H1 (cell line): Measurements from ENCODE around the gene NOS3. TPM values are rescaled to one million over a fixed set of nuclear protein-coding genes. Genes with fewer than 3 reads are reported as not detected.

Experiments
- CTCF ChIA-PET: fragments of 300-600 bp; sonication (Branson Sonifier 250); formaldehyde crosslinking; loops from one replicate; lab custom pipeline; 2021; ENCODE audit not compliant: partially characterized antibody; lab: Charles Lee
- POLR2A ChIA-PET: fragments of 300-600 bp; sonication (Branson Sonifier 250); formaldehyde crosslinking; loops from one replicate; lab custom pipeline; 2021; ENCODE audit warnings: inconsistent platforms; ENCODE audit not compliant: partially characterized antibody; lab: Charles Lee
- DNase-seq, 2 experiments: peaks; one replicate each; pipeline versions ENCODE4 v3.0.0 to v3.0.0-alpha.2; 2010 to 2022; ENCODE audit warnings: low spot score in 2 of 2, low read depth in 1 of 2, mixed read lengths in 1 of 2
- FAIRE-seq: peaks from 2 replicates; lab custom pipeline; 2011; peaks lifted over from hg19 to GRCh38; lab: Jason Lieb, UNC
- H2AFZ ChIP-seq: 2 replicates; pipeline ENCODE4 v1.8.1; 2012; ENCODE audit warnings: low read length, inconsistent platforms
- H2AK5ac ChIP-seq: 2 replicates; pipeline ENCODE4 v1.6.1; 2013; ENCODE audit warnings: low read depth, low read length
- H2BK120ac ChIP-seq: replicated peaks from 2 replicates; pipeline ENCODE3; 2013; ENCODE audit warnings: low read depth, low read length, inconsistent platforms
- H2BK12ac ChIP-seq: 2 replicates; pipeline ENCODE4 v1.6.1; 2013; ENCODE audit warnings: low read depth, low read length
- H2BK15ac ChIP-seq: 2 replicates; pipeline ENCODE4 v1.6.1; 2013; ENCODE audit warnings: low read length
- H2BK20ac ChIP-seq: 2 replicates; pipeline ENCODE4 v1.6.1; 2013; ENCODE audit warnings: low read length
- H2BK5ac ChIP-seq: 2 replicates; pipeline ENCODE4 v1.6.1; 2013; ENCODE audit warnings: low read depth, low read length
- H3K14ac ChIP-seq: 2 replicates; pipeline ENCODE4 v1.6.1; 2013; ENCODE audit warnings: inconsistent platforms; ENCODE audit not compliant: insufficient read length
- H3K18ac ChIP-seq: 2 replicates; pipeline ENCODE4 v1.6.1; 2013; ENCODE audit warnings: low read length; ENCODE audit errors: extremely low read depth
- H3K23ac ChIP-seq: 2 replicates; pipeline ENCODE4 v1.6.1; 2013; ENCODE audit warnings: inconsistent platforms; ENCODE audit not compliant: insufficient read length
- H3K23me2 ChIP-seq: 2 replicates; pipeline ENCODE4 v1.6.1; 2013; ENCODE audit warnings: low read depth, low read length
- H3K27ac ChIP-seq: 2 replicates; pipeline ENCODE4 v1.6.1; 2011; ENCODE audit warnings: low read depth, low read length, inconsistent platforms
- H3K27me3 ChIP-seq, 4 experiments: replicated peaks in 1 of 4; 1 replicate in 1 of 4; 2 replicates in 3 of 4; pipeline versions ENCODE4 v1.6.1 to v1.8.1; 2011 to 2013; ENCODE audit warnings: low read length in 3 of 4, mild to moderate bottlenecking in 3 of 4, inconsistent platforms in 2 of 4, mixed read lengths in 2 of 4, moderate library complexity in 1 of 4; ENCODE audit not compliant: control insufficient read depth in 3 of 4, insufficient read depth in 3 of 4; ENCODE audit errors: extremely low read depth in 1 of 4
- H3K36me3 ChIP-seq, 4 experiments: 2 replicates each; pipeline versions ENCODE4 v1.6.1 to v1.8.1; 2011 to 2013; ENCODE audit warnings: mild to moderate bottlenecking in 4 of 4, low read length in 3 of 4, moderate library complexity in 2 of 4, control low read depth in 1 of 4, inconsistent platforms in 1 of 4; ENCODE audit not compliant: insufficient read depth in 4 of 4, control insufficient read depth in 2 of 4
- H3K4ac ChIP-seq: replicated peaks from 2 replicates; pipeline ENCODE3; 2013; ENCODE audit warnings: low read length, low read depth, mixed read lengths, inconsistent platforms; ENCODE audit not compliant: insufficient read length
- H3K4me1 ChIP-seq, 4 experiments: replicated peaks in 1 of 4; 1 replicate in 1 of 4; 2 replicates in 3 of 4; pipeline versions ENCODE4 v1.6.1 to v1.8.1; 2011 to 2013; ENCODE audit warnings: low read length in 3 of 4, inconsistent platforms in 2 of 4, mixed read lengths in 1 of 4; ENCODE audit not compliant: insufficient read depth in 4 of 4, control insufficient read depth in 3 of 4
- H3K4me2 ChIP-seq, 2 experiments: 2 replicates each; pipeline versions ENCODE4 v1.6.1 to v1.8.1; 2011 to 2013; ENCODE audit warnings: low read depth in 2 of 2, low read length in 2 of 2, control low read depth in 1 of 2, inconsistent platforms in 1 of 2, mild to moderate bottlenecking in 1 of 2; ENCODE audit not compliant: insufficient read depth in 1 of 2
- H3K4me3 ChIP-seq, 4 experiments: fragments of 200-600, 300-600 bp in 1 of 4; sonication (generic), shearing (Covaris generic), sonication (Bioruptor Twin) in 1 of 4; 2 replicates each; pipeline versions ENCODE4 v1.5.1 to v1.8.1; 2011 to 2016; ENCODE audit warnings: low read length in 4 of 4, low read depth in 3 of 4, control low read depth in 2 of 4, inconsistent platforms in 2 of 4, mild to moderate bottlenecking in 2 of 4, mixed read lengths in 1 of 4, moderate library complexity in 1 of 4; ENCODE audit not compliant: insufficient read depth in 2 of 4; ENCODE audit errors: extremely low read depth in 1 of 4
- H3K56ac ChIP-seq: replicated peaks from 2 replicates; pipeline ENCODE3; 2013; ENCODE audit warnings: low read depth, mild to moderate bottlenecking, mixed read lengths, low read length, inconsistent platforms; ENCODE audit not compliant: insufficient read length
- H3K79me1 ChIP-seq: 2 replicates; pipeline ENCODE4 v1.6.1; 2013; ENCODE audit warnings: low read depth, low read length, control low read depth
- H3K79me2 ChIP-seq, 2 experiments: 2 replicates each; pipeline versions ENCODE4 v1.6.1 to v1.8.1; 2012 to 2013; ENCODE audit warnings: low read length in 2 of 2, mild to moderate bottlenecking in 2 of 2, inconsistent platforms in 1 of 2; ENCODE audit not compliant: insufficient read depth in 2 of 2, control insufficient read depth in 1 of 2
- H3K9ac ChIP-seq, 4 experiments: replicated peaks in 1 of 4; 1 replicate in 1 of 4; 2 replicates in 3 of 4; pipeline versions ENCODE4 v1.6.1 to v1.8.1; 2011 to 2013; ENCODE audit warnings: low read depth in 3 of 4, low read length in 3 of 4, control low read depth in 2 of 4, mild to moderate bottlenecking in 2 of 4, moderate library complexity in 2 of 4, inconsistent platforms in 1 of 4; ENCODE audit errors: extremely low read depth in 1 of 4
- H3K9me3 ChIP-seq, 2 experiments: 2 replicates each; pipeline versions ENCODE4 v1.6.1 to v1.8.1; 2012 to 2013; ENCODE audit warnings: mild to moderate bottlenecking in 2 of 2, moderate library complexity in 2 of 2, control low read depth in 1 of 2, inconsistent platforms in 1 of 2, low read depth in 1 of 2, low read length in 1 of 2, mixed read lengths in 1 of 2; ENCODE audit not compliant: insufficient read depth in 2 of 2
- H4K20me1 ChIP-seq, 2 experiments: replicated peaks in 1 of 2; 2 replicates each; pipeline versions ENCODE3 to v1.8.1; 2011 to 2013; ENCODE audit warnings: inconsistent platforms in 2 of 2, low read length in 2 of 2, mild to moderate bottlenecking in 1 of 2; ENCODE audit not compliant: insufficient read depth in 2 of 2, control insufficient read depth in 1 of 2
- H4K5ac ChIP-seq: 2 replicates; pipeline ENCODE4 v1.6.1; 2013; ENCODE audit warnings: low read length, low read depth, mixed read lengths, inconsistent platforms; ENCODE audit not compliant: insufficient read length
- H4K8ac ChIP-seq: 2 replicates; pipeline ENCODE4 v1.8.0; 2013; ENCODE audit warnings: mild to moderate bottlenecking, moderate library complexity, low read length, inconsistent platforms; ENCODE audit not compliant: insufficient read depth; ENCODE audit errors: extremely low read depth
- H4K91ac ChIP-seq: replicated peaks from 2 replicates; pipeline ENCODE3; 2013; ENCODE audit warnings: low read length, mixed read lengths, inconsistent platforms; ENCODE audit not compliant: insufficient read length
- BCL11A ChIP-seq, 2 experiments: IDR thresholded peaks; one replicate each; pipeline ENCODE4 v1.6.1; 2011; ENCODE audit warnings: low read depth in 2 of 2, low read length in 2 of 2, mild to moderate bottlenecking in 2 of 2
- CHD2 ChIP-seq: IDR thresholded peaks from 2 replicates; pipeline ENCODE4 v1.6.1; 2012; ENCODE audit warnings: low read length, improper control_type of control experiment
- CTCF ChIP-seq, 3 experiments: IDR thresholded peaks; 1 replicate in 2 of 3; 2 replicates in 1 of 3; pipeline versions ENCODE4 v1.5.1 to v1.6.1; 2011; ENCODE audit warnings: low read length in 3 of 3, mild to moderate bottlenecking in 3 of 3, inconsistent platforms in 2 of 3, low read depth in 1 of 3, moderate library complexity in 1 of 3; ENCODE audit not compliant: insufficient read depth in 1 of 3; ENCODE audit errors: control extremely low read depth in 1 of 3
- KDM5A ChIP-seq: fragments of 200-600 bp; IDR thresholded peaks from 2 replicates; pipeline ENCODE4 v1.7.1; 2012; ENCODE audit warnings: mild to moderate bottlenecking, low read length, inconsistent platforms, mixed read lengths
- NANOG ChIP-seq: IDR thresholded peaks from 2 replicates; pipeline ENCODE4 v1.6.1; 2011; ENCODE audit warnings: low read length, low read depth, mild to moderate bottlenecking, inconsistent platforms; ENCODE audit not compliant: insufficient read depth, poor library complexity, severe bottlenecking
- RBBP5 ChIP-seq: IDR thresholded peaks from 2 replicates; pipeline ENCODE4 v1.7.1; 2012; ENCODE audit warnings: low read depth, mild to moderate bottlenecking, inconsistent platforms, low read length, moderate library complexity, borderline replicate concordance
- SIRT6 ChIP-seq: IDR thresholded peaks from one replicate; pipeline ENCODE4 v1.7.1; 2012; ENCODE audit warnings: low read length, inconsistent platforms
- SIX5 ChIP-seq: IDR thresholded peaks from 2 replicates; pipeline ENCODE4 v1.6.1; 2011; ENCODE audit warnings: mild to moderate bottlenecking, low read depth, low read length
- SP1 ChIP-seq: IDR thresholded peaks from 2 replicates; pipeline ENCODE4 v1.6.1; 2011; ENCODE audit warnings: low read depth, low read length
- TCF12 ChIP-seq: IDR thresholded peaks from 2 replicates; pipeline ENCODE4 v1.6.1; 2011; ENCODE audit warnings: low read depth, mild to moderate bottlenecking, low read length
- WGBS, 2 experiments: shearing (Covaris generic) in 1 of 2; methylation state at CpG; one replicate each; pipeline versions ENCODE4 v1.1.6 to v1.1.7; 2013 to 2015; ENCODE audit warnings: low lambda C conversion rate in 2 of 2, mixed read lengths in 2 of 2, inconsistent platforms in 1 of 2, low coverage in 1 of 2, missing lambda C conversion rate in 1 of 2; ENCODE audit not compliant: insufficient replicate concordance in 2 of 2, insufficient coverage in 1 of 2, insufficient read length in 1 of 2; ENCODE audit errors: extremely low coverage in 1 of 2, missing lambda C conversion rate in 1 of 2; 5-methylcytosine and 5-hydroxymethylcytosine counted together
- polyA plus RNA-seq, 7 experiments: library from polyadenylated mRNA; depleted of rRNA in 3 of 7; stranded (reverse) in 5 of 7; unstranded in 2 of 7; fragments of >200 nt in 5 of 7; fragments of 200-250 nt in 2 of 7; gene quantifications; 1 replicate in 5 of 7; 2 replicates in 1 of 7; 4 replicates in 1 of 7; pipeline versions ENCODE4 v1.2.1 to v1.2.3, GENCODE V29; 2011 to 2013; ENCODE audit warnings: missing spikeins in 2 of 7, mixed read lengths in 2 of 7
- total RNA-seq: library from RNA; stranded (reverse); fragmentation: NEBNext Ultra II Directional; extraction: Animal tissue kit (Norgen Biotek cat#: 25700); gene quantifications from 2 replicates; pipeline ENCODE4 v1.2.1, GENCODE V29; 2021

Gene NOS3
- total and polyA plus RNA-seq, 2 of the 8 experiments (the other 6 are each of a cell fraction or from before 2014, with no cell fraction given), result 4.4 to 16.2 TPM

GRCh38 chr7:151047976-151048815, 57.4 kb downstream of the NOS3 start, which contains the start of gene ASIC3:
Gene ASIC3 (plus strand): TSS chr7:151048531. CDS start chr7:151048886, 355 bp downstream.
- Histone ChIP-seq H3K9ac (no peak within 1 kb of the TSS), H3K79me1 (no peaks in the 10 kb centered on the region), H2BK20ac (no peak within 1 kb of the TSS), H3K23me2 (peaks cover 3% of the 10 kb centered on the region; the same call in 1 of the 2 replicates), H3K79me2 (no peaks in the 10 kb centered on the region), H4K20me1 (peaks cover 2 to 14% of the 10 kb centered on the region in 2 experiments), H2BK5ac (no peak within 1 kb of the TSS), H4K5ac (no peak within 1 kb of the TSS), H4K8ac (no peak within 1 kb of the TSS), H3K4ac (no peak within 1 kb of the TSS), H3K36me3 (no peaks in the 10 kb centered on the region), H3K56ac (no peak within 1 kb of the TSS), H3K23ac (no peak within 1 kb of the TSS), H3K27ac (no peak within 1 kb of the TSS), H3K4me2 (no peak within 1 kb of the TSS), H2BK12ac (no peak within 1 kb of the TSS; the same call in 1 of the 2 replicates)
- FAIRE-seq, result no peak
- POLR2A ChIA-PET, result interaction anchor here (0.5 to 1.8 kb wide), 5 partner anchors 8 to 267 kb away, joined by 3 to 4 read pairs (median 4); partner anchors contain the start of gene FASTK
- no peak for DNase-seq
- 91% methylated on average over 21 of the region's 22 CpGs; no CpG with 5 or more reads in 1 of the 2 experiments for WGBS, 2 experiments
- TF ChIP-seq CHD2 (no peak), KDM5A (no peak), CTCF (IDR thresholded peaks at IDR 0.05; ENCODE audit: control extremely low read depth in 1 of 3, insufficient read depth in 1 of 3, low read depth in 1 of 3, low read length in 3 of 3) (no peak), TCF12 (no peak), RBBP5 (no peak), SP1 (no peak), SIX5 (no peak), NANOG (no peak), SIRT6 (no peak), BCL11A (IDR thresholded peaks at IDR 0.05; ENCODE audit: low read depth in 2 of 2, low read length in 2 of 2) (no peak)
- TF ChIP-seq, all 59 proteins: peak for 0
- H3K4me1 ChIP-seq, result peaks cover 0 to 8% (median 4%) of the 10 kb centered on the region in 4 experiments; a peak in 3 of 7 replicates
- no peak within 1 kb of the TSS; the same call in 1 of the 2 replicates for H2BK15ac ChIP-seq
- CTCF ChIA-PET, result interaction anchor here (0.7 to 3.6 kb wide), 9 partner anchors 9 to 63 kb away, joined by 3 to 14 read pairs (median 3); partner anchors contain the start of gene CDK5
- H2BK120ac ChIP-seq, result no peak within 1 kb of the TSS
- H2AK5ac ChIP-seq, result no peak within 1 kb of the TSS
- no peak within 1 kb of the TSS for H4K91ac ChIP-seq
- H2AFZ ChIP-seq, result no peak within 1 kb of the TSS
- no peaks in the 10 kb centered on the region for H3K9me3 ChIP-seq
- H3K4me3 ChIP-seq, result no peak within 1 kb of the TSS
- H3K18ac ChIP-seq, result no peak within 1 kb of the TSS
- peaks cover 4 to 33% (median 24%) of the 10 kb centered on the region in 4 experiments for H3K27me3 ChIP-seq
- H3K14ac ChIP-seq, result no peak within 1 kb of the TSS
